Ishikawa (cell line): ENCODE data around the gene TMCC1.

Experiments used
- EP300 ChIP-seq: IDR thresholded peaks from 2 replicates; pipeline ENCODE4 v1.6.1; 2012; ENCODE audit warnings: borderline replicate concordance
- FOXM1 ChIP-seq: IDR thresholded peaks from 2 replicates; pipeline ENCODE4 v1.6.1; 2012; ENCODE audit warnings: low read depth, borderline replicate concordance
- TCF12 ChIP-seq: IDR thresholded peaks from 2 replicates; pipeline ENCODE4 v1.6.1; 2012; ENCODE audit warnings: low read depth

- no peak for TF ChIP-seq FOXM1
- TF ChIP-seq TCF12, result no peak
- TF ChIP-seq EP300, result no peak
Observed at GRCh38 chr3:129690963-129691362, 202.5 kb downstream of the TMCC1 start.
